HG03060 (cell line): ENCODE measurements around the gene SNW1.
"Not testable (repeated sequence)": the region's sequence is repeated elsewhere in the genome, so short reads cannot be mapped to it uniquely, and the experiment has no call there.

ENCODE experiments used
- ATAC-seq: cut with Tn5 transposase; IDR thresholded peaks from one replicate; pipeline ENCODE4 v1.9.1; 2021; ENCODE audit warnings: low read depth, moderate number of reproducible peaks; ENCODE audit not compliant: unreplicated experiment

SNW1 gene

DNA sequence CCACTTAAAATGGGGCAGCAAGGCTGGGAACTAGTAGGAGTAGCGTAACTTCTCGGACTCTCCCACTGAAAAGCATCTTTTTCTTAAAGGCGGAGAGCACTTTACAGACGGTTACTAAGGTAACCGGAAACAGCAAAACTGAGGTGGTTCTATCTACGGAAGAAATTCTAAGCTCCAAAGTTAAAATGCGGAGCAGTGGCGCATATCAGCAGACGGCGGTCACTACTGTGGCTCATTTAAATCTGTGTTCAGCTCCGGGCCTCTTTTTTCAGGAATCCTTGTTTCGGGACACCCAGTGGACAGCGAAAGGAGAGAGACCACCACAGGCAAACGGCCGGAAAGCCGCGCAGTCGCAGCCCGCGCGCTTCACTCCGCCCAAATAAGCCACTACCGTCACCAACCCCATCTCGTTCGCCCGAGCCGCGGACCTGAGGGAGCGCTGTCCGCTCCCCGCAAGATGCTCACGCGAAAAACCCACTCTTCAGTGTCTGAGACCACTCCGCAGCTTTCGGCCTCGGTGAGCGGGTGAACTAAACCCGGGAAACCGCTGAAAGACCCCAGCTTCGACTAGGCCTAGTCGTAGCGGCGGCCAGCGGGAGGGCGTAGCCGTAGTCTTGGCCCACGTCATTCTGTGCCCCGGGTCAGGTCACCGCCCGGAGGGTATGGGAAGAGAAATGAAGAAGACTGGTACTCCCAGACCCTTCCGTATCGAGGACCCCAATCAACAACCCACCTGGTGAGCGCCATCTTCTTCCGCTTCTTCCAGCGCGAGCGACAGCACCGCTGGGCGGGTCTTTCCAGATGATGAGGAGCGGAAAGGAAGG lies at the start of gene SNW1:
Gene SNW1, minus strand, starts transcription at position 776 of the 824 bp plus-strand sequence. Its CDS starts 29 bp downstream, at position 747.
- peak; percentile 94 for ATAC-seq

DNA sequence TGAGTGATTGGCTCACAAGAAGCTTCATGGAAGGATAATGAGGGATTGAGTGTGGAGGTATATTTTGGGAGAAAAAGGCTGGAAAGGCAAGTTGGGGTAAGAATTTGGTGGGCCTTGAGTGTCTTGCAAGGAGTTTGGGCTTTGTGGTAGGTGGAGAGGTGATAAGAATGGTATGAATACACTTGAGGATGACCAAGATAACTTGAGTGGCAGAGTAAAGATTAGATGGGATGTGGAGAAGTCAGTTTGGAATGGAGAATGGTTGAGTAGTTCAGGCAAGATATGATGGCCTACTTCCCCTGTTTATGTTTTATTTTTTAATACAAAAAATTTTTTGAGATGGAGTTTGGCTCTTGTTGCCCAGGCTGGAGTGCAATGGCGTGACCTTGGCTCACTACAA lies 48.1 kb upstream of the SNW1 start:
- no peak for ATAC-seq

DNA sequence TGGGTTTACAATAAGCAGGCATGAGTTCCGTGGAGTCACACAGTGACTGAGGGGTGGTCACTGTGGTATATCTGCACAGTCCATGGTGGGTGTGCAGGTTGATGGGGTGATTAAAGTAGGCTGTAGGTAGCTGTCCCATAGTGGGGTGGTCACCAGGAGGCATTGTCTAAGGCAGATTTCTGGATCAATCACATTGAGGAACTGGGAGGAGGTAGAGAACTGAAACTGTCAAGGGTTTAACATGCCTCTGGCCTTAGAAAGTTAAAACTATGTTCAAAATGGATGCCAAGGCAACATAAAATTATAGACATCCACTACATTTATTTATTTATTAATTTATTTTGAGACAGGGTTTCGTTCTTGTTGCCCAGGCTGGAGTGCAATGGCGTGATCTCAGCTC lies 47.3 kb upstream of the SNW1 start:
- no peak for ATAC-seq

DNA sequence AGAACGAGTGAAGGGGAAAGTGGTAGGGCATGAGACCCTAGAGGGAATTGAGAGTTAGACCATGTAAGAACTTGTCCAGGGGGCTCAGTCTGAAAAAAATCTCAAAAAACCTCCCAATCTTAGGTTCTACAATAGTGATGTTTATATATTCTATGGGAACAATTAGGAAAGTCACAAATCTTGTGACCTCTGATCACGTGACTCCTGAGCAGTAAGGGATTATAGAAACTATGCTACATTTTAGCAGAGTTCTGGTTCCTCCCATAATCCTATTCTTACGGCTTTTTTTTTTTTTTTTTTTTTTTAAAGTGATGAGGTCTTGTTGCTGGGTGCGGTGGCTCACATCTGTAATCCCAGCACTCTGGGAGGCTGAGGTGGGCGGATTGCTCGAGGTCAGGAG lies 44.8 kb upstream of the SNW1 start:
- no peak for ATAC-seq

DNA sequence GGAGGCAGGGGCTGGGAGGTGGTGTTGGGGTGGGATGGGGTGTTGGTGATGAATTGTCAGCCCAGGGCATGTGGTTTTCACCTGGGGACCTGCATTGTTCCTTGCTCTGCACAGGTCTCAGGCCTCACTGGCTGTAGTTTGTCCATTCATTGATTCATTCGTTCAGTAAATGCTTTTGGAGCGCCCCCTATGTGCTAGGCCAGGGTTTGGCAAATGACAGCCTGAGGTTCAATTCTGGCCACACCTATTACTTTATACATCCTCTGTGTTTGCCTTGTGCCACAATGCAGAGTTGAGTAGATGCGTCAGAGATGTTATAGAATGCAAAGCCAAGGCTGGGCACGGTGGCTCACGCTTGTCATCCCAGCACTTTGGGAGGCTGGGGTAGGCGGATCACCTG lies 43.6 kb upstream of the SNW1 start:
- ATAC-seq: no peak

DNA sequence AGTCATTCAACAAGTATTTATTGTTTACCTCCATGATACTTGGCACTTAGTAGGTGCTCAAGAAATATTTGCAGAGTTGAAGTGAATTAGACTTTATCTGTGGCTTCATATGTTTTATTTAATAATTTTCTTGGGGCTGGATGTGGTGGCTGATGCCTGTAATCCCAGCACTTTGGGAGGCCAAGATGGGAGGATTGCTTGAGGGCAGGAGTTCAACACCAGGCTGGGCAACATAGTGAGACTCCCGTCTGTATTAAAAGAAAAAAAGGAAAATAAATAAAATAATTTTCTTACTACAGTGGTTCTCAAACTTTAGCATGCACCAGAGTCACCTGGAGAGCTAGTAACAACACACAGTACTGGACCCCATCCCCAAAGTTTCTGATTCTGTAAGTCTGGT lies 39.9 kb upstream of the SNW1 start:
- no peak for ATAC-seq

DNA sequence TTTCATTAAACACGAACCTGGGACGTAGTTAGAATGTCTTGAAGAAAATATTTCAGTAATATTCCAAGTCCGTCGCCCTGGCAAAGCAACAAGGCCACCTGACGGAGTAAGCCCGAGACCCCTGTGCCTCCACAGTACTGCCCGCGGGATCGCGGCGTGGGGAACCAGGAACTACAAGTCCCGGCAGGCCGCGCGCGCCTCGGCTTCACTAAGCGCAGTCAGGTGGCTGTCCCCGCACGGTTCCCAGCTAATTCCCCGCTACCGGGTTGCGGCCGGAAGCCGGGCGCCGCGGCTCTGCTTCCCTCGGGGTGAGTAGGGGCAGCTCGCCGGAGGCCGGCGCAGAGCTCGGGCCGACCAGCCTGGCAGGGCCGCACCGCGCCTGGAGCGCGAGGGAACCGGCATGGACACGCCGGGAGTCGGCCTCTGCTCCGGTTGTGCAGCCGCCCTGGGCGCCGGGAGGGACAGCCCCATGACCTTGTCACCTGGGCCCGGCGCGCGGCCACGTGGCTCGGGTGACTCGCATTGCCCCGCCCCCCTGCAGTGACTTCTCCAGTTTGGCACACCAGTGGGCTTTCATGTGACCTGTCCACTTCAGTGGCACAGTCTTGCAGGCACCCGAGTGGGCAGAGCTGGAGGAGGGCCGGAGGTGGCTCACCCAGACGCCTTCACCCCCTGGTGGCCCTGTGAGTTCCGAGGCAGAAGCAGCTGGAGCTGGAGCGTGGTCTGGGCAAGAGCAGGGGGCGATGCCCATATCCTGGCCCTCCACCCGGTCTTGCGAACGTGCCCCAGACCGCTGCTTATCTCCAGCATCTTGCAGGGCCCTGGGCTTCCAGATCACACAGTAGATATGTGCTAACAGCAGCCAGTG lies 39.1 kb upstream of the SNW1 start, which contains the start of gene ADCK1:
Gene ADCK1, plus strand, starts transcription at position 247 of the 868 bp plus-strand sequence. CDS start 18,870 bp downstream, outside the sequence.
- peak; percentile 63 for ATAC-seq

DNA sequence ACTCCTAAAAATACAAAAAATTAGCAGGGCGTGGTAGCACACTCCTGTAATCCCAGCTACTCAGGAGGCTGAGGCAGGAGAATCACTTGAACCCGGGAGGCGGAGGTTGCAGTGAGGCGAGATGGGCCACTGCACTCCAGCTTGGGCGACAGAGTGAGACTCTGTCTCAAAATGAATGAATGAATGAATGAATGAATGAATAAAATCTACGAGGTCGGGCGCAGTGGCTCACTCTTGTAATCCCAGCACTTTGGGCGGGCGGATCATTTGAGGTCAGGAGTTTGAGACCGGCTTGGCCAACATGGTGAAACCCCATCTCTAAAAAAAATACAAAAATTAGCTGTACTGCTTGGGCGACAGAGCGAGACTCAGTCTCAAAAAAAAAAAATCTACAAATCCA lies 38.5 kb upstream of the SNW1 start:
- ATAC-seq: not testable (repeated sequence)

DNA sequence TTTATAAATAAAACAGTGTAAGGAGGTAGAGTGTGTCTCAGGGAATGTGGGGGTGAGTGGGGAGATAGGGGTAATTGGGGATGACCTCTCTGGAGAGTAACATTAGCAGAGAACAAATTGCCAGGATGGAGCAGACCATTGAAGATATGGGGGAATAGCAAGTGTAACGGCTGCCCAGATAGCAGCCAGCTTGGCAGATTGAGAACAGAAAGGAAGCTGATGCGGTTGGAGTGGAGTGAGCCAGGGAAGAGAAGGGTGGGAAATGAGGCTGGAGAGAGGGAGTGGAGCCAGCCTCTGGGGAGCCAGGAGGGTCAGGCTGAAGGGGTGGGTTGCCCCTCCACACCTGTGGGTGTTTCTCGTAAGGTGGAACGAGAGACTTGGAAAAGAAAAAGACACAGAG lies 33.4 kb upstream of the SNW1 start:
- no peak for ATAC-seq

DNA sequence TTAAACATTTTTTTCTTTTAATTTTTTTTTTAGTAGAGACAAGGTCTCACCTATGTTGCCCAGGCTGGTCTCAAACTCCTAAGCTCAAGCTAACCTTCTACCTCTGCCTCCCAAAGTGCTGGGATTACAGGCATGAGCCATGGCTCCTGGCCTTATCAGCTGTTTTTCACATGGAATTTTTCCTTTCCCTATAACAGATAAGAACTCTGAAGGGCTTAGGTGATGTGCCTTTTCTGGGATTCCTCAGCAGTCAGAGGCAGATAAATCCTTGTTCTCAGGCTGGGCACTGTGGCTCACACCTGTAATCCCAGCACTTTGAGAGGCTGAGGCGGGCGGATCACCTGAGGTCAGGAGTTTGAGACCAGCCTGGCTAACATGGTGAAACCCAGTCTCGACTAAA lies 32.3 kb upstream of the SNW1 start:
- not testable (repeated sequence) for ATAC-seq

DNA sequence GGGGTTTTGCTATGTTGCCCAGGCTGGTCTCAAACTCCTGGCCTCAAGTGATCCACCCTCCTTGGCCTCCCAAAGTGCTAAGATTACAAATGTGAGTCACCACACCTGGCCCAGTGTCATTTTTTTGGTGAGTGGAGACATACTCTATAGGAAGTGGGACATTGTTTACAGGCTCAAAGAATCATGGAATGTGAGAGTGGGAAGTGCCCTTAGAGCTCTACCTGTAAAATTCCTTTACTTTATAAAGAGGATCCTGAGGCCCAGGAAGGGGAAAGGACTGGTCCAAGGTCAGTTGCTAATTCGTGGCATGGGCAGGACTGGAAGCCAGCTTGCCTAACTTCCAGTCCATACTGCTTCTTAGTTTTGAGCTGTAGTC lies 30.3 kb upstream of the SNW1 start:
- ATAC-seq: no peak

DNA sequence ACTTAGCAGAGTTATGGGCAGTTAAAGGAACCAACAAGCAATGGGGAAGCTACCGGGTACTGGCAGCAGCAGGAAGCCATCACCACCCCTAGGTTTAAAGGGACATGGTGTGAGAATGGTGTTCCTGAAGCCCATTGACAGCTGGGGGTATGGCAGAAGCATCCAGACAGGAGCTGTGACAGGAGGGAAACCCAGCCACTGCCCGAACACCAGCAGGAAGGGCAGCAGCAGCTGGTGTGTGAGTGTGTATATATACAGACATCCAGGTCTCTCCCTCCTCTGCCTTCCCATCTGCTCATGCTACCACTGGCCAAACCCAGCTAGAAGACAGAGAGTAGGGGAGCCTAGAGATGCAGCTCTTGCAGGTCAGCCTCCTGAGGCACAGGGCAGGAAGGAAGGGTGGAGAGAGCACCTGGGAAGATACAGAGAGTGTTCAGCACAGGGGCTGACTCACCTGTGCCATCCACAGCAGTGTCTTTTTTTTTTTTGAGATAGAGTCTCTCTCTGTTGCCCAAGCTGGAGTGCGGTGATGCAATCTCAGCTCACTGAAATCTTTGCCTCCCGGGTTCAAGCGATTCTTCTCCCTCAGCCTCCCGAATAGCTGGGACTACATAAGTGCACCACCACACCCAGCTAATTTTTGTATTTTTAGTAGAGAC lies 29.7 kb upstream of the SNW1 start:
- no peak for ATAC-seq

DNA sequence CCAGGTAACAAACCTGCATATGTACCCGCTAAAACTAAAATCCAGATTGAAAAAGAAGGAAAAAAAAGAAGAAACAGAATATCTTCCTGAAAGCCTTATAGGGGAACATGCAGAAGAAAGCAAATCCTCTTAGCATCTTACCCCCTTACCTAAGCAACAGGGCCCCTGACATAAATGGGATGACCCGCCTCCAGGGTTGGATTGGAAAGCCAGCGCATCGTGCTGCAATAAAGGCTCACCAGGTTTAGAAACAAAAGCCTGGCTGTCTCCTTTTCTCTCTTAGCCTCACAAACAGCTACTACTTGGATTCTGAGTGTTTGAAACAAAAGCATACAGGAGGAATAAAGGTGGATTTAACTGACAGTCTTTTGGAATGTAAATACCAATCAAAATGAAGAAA lies 25.2 kb upstream of the SNW1 start:
- no peak for ATAC-seq

DNA sequence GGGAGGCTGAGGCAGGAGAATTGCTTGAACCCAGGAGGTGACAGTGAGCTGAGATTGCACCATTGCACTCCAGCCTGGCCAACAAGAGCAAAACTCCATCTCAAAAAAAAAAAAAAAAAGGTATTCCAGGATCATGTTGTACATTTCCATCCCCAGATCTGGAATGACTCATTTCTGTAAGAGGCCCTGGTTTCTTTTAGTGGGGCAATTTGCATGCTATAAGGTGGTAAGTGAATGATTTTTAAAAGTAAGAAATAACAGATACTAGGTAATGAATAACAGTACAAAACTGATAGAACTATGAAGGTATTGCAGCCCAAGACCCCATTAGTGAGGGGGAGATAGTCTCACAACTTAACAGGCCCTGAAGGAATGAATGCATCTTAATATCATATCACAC lies 21.2 kb upstream of the SNW1 start:
- no peak for ATAC-seq

DNA sequence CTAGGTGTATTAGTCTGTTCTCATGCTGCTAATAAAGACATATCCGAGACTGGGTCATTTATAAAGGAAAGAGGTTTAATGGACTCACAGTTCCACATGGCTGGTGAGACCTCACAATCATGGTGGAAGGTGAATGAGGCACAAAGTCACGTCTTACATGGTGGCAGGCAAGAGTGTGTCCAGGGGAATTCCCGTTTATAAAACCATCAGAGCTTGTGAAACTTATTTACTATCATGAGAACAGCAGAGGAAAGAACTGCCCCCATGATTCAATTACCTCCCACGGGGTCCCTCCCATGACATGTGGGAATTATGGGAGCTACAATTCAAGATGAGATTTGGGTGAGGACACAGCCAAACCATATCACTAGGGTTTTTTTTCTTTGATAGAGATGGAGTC lies 13.0 kb upstream of the SNW1 start:
- not testable (repeated sequence) for ATAC-seq

DNA sequence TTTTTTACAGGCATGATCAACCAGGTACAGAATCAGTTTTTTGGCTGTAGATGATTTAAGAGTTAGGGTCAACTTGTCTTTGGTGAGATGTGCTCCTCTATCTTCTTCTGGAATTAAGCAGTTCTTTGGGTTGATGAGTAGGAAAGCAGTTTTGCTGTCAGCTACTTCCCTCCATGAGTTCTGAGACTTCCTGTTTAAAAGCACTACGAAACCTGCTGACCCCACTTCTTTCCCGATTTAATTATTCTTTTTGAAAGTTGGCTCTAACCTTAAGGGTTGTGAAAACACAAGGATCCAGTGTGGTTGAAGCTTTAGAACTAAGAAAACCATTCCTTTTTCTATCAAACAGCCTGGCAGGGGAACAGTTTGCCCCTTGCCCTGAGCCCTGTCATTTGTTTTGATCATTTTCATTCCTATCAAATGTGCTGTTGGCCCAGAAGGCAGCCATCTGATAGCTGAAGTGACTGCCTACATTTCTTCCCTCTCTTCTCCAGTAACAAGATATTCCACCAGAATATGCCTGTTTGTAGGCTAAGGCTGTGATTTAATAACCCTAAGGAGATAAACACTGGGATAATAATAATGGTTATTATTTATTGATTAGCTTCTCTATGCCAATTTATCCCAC lies 7.6 kb upstream of the SNW1 start:
- not testable (repeated sequence) for ATAC-seq

DNA sequence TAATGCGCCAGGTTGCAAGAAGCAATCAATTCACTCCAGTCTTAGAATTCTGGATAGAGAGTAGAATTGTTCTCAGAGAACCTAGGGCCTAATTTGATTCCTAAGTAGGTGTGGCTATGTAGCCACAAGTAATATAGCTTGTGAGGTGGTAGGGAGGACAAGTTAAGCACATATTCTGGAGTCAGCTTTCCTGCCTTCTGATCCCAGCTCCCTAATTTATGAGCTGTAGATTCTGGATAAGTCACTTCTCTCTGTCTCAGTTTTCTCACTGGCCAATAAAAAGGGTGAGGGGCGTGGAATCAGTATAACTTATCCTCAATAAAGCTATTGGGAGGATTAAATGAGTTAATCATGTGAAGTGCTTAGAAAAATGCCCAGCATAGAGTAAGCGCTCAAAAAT lies 3.0 kb upstream of the SNW1 start:
- ATAC-seq: no peak

DNA sequence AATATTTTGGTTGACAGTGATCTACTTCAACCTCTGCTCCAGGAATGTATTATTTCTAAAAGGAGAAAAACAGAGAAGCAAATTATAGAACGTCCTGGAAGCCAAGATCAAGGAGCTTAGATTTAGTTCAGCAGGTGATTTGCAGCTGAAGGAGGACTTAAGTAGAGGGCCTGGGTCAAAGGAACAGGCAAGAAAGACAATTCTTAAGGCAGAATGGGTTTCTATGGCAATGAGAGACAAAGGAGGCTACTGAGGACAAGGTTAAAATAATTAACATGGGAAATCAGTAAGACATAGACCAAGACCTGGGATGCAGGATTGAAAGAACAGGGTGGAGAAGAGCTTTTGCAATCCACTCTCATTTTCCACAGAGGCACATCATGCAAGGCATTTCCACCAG lies 2.4 kb upstream of the SNW1 start:
- ATAC-seq: no peak

DNA sequence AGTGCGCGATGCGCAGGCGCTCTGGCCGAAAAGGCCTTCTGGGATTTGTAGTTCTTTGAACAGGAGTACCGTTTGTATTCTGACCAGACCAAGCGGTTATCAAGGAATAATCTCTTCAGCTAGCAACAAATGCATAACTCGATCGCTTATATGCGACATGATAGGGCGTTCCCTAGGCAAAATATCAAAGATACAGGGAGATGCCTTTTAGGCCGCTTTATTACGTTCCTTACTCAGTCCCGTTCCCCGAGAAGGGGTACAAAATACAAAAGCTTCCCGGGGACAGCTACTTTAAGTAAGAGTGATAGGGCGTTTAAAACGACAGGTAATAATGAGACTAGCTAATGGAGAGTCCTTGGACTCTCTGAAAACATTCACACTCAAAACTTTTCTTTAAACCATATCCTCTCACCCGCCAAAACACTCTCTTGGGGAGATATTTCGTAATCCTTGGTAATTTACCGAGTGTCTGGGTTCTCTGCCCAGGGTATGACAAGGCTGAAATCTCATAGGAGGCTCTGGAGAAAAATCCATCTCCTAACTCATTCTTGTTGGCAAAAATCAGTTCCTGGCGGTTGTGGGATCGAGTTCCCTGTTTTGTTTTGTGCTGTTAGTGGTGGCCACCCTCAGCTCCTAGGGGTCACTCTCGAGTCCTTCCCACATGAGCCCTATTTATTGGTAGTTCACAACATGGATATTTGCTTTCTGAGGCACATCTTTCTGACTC lies 412 bp upstream of the SNW1 start:
- no peak for ATAC-seq
